ENCODE measurements around the gene TNFRSF8.

TNFRSF8 gene

DNA sequence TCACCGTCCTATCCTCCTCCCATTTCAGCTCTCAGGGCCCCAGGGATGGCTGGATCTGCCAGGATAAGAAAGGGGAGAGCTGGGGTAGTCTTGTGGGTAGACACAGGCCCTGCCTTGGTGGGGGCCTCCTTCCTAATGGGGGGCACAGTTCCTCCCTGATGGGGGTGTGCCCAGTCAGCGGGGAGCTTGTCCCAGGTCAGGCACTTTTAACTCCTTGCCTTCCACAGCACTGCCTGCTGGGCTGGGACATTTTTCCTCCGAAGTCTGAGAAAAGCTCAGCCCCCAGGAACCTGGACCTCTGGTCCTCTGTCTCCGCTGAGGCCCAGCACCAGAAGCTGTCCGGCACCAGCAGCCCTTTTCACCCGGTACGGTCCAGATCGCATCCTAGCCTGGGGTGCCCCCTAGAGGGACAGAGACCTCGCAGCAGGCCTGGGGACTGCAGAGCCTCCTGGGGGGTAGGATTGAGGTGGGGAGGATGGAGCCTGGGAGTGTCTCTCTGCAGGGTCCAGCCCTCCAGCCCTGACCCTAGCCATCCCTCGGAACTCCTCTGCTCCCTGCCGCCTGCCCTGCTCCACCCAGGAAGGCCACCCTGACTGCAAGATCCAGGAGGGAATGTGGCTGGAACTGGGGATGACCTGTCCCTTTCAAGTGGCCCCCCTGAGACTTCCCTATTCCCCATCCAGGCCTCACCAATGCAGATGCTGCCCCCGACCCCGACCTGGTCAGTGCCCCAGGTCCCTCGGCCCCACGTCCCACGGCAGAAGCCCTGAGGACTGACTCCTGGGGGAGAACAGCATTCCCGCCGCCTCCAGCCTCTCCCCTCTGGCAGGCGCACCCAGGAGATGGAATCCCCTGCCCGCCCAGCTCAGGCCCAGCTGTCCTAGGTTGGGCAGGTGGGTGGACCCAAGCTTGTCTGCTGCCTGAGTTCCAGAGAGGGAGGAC is 31.8 kb upstream of the TNFRSF8 start:
- TF ChIP-seq FOXP2 (optimal IDR thresholded peaks at IDR 0.05; ENCODE audit: borderline replicate concordance, extremely low read depth, extremely low read length, insufficient read depth) (no peak), POLR2AphosphoS5 (IDR thresholded peaks at IDR 0.05; ENCODE audit: low read depth, low read length) (no peak), SIN3A (IDR thresholded peaks at IDR 0.05; ENCODE audit: borderline replicate concordance, insufficient read depth, low read length) (no peak), REST (IDR thresholded peaks at IDR 0.05; ENCODE audit: insufficient read depth in 1 of 2, low read depth in 2 of 2, low read length in 2 of 2) (no peak), TAF1 (IDR thresholded peaks at IDR 0.05; ENCODE audit: borderline replicate concordance, insufficient read depth, low read length) (no peak)

DNA sequence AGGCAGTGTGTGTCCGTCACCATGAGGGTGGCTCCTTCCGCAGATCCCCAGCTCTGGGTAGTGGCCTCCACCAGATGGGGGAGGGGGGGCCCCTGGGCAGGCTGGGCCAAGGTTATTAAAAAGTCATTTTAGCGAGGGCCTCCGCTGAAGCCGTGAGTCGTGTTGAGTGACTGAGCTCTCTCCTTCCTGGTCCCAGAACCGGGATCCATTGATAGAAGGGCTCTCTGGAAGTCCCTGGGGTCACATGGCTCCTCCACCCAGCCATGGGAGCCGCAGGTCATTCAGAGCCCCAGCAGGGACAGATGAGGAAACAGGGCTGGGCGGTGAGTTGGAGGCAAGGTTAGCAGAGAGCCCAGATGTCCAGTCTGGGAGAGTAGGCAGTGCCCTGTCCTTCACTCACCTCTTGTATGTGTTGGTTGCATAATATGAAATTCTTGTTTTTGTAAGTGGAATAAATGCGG is 30.9 kb upstream of the TNFRSF8 start:
- no peak for TF ChIP-seq REST (IDR thresholded peaks at IDR 0.05; ENCODE audit: insufficient read depth in 1 of 2, low read depth in 2 of 2, low read length in 2 of 2)
- no peak for TF ChIP-seq POLR2AphosphoS5 (IDR thresholded peaks at IDR 0.05; ENCODE audit: low read depth, low read length)
- no peak for TF ChIP-seq SIN3A (IDR thresholded peaks at IDR 0.05; ENCODE audit: borderline replicate concordance, insufficient read depth, low read length)

- TF ChIP-seq REST (IDR thresholded peaks at IDR 0.05; ENCODE audit: insufficient read depth in 1 of 2, low read depth in 2 of 2, low read length in 2 of 2) (no peak), FOXP2 (optimal IDR thresholded peaks at IDR 0.05; ENCODE audit: borderline replicate concordance, extremely low read depth, extremely low read length, insufficient read depth) (no peak), POLR2AphosphoS5 (IDR thresholded peaks at IDR 0.05; ENCODE audit: low read depth, low read length) (no peak), TAF1 (IDR thresholded peaks at IDR 0.05; ENCODE audit: borderline replicate concordance, insufficient read depth, low read length) (no peak), SIN3A (IDR thresholded peaks at IDR 0.05; ENCODE audit: borderline replicate concordance, insufficient read depth, low read length) (no peak)
Observed at GRCh38 chr1:12034381-12034801, 28.7 kb upstream of the TNFRSF8 start.

DNA sequence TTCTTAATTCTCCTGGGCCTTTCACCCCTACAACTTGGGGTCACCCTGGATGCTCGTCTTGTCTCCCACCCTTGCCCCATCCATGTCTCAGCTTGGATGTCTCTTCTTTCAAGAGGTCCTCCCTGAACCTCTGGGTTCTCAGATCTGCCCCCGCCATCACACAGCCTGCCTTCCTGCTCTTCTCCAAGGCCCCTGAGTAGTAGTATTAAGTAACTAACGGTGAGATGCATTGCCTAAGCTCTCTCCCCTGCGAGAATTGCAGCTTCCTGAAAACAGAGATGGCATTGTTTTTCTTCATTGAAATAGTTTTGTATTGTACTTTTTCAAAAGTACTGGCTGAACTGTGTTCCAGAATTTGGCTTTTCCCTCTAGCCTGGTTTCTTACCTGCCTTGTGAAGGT is 27.8 kb upstream of the TNFRSF8 start:
- TF ChIP-seq TAF1 (IDR thresholded peaks at IDR 0.05; ENCODE audit: borderline replicate concordance, insufficient read depth, low read length) (no peak), FOXP2 (optimal IDR thresholded peaks at IDR 0.05; ENCODE audit: borderline replicate concordance, extremely low read depth, extremely low read length, insufficient read depth) (no peak), REST (IDR thresholded peaks at IDR 0.05; ENCODE audit: insufficient read depth in 1 of 2, low read depth in 2 of 2, low read length in 2 of 2) (no peak), POLR2AphosphoS5 (IDR thresholded peaks at IDR 0.05; ENCODE audit: low read depth, low read length) (no peak), SIN3A (IDR thresholded peaks at IDR 0.05; ENCODE audit: borderline replicate concordance, insufficient read depth, low read length) (no peak)
